GM21619 (cell line): Measurements from ENCODE around the gene KLHL17.
"Not testable (repeated sequence)": the region's sequence is repeated elsewhere in the genome, so short reads cannot be mapped to it uniquely, and the experiment has no call there.

Experiments
- ATAC-seq: cut with Tn5 transposase; IDR thresholded peaks from one replicate; pipeline ENCODE4 v1.9.1; 2021; ENCODE audit not compliant: unreplicated experiment

Gene KLHL17

GRCh38 chr1:966704-967300, 6.4 kb downstream of the KLHL17 start:
- ATAC-seq, result peak; percentile 74

- ATAC-seq, result no peak
These were observed 7.3 kb downstream of the KLHL17 start for GRCh38 chr1:967466-968343.

- ATAC-seq, result no peak
These were observed 9.0 kb downstream of the KLHL17 start for GRCh38 chr1:969260-969855.

GRCh38 chr1:970242-970972, 10.0 kb downstream of the KLHL17 start:
- ATAC-seq, result no peak

- no peak for ATAC-seq
These were observed 10.8 kb downstream of the KLHL17 start for GRCh38 chr1:970973-971730.

- ATAC-seq, result no peak
These were observed 11.5 kb downstream of the KLHL17 start for GRCh38 chr1:971751-972506.

- ATAC-seq, result no peak
These were observed 12.5 kb downstream of the KLHL17 start for GRCh38 chr1:972726-973458.

GRCh38 chr1:973459-974292, 13.3 kb downstream of the KLHL17 start:
- no peak for ATAC-seq

GRCh38 chr1:974293-974640, 13.9 kb downstream of the KLHL17 start:
- ATAC-seq, result no peak

GRCh38 chr1:974687-975328, 14.4 kb downstream of the KLHL17 start:
- no peak for ATAC-seq

- ATAC-seq, result no peak
These were observed 15.0 kb downstream of the KLHL17 start for GRCh38 chr1:975365-975764.

- peak; percentile 56 for ATAC-seq
These were observed 15.7 kb downstream of the KLHL17 start for GRCh38 chr1:975896-976683.

GRCh38 chr1:976791-977190, 16.4 kb downstream of the KLHL17 start:
- ATAC-seq, result not testable (repeated sequence)

GRCh38 chr1:978069-978834, 17.9 kb downstream of the KLHL17 start:
- ATAC-seq, result no peak

- no peak for ATAC-seq
These were observed 18.7 kb downstream of the KLHL17 start for GRCh38 chr1:978835-979743.

- no peak for ATAC-seq
These were observed 19.3 kb downstream of the KLHL17 start for GRCh38 chr1:979744-980072.
